HTR-8/SVneo (cell line): ENCODE results near the gene GRIA4.
"Not testable (repeated sequence)": the region's sequence is repeated elsewhere in the genome, so short reads cannot be mapped to it uniquely, and the experiment has no call there.

Experiments
- DNase-seq: peaks from one replicate; pipeline ENCODE4 v3.0.0; 2011; ENCODE audit warnings: low spot score, mixed read lengths; ENCODE audit not compliant: insufficient read length
- FAIRE-seq: peaks from 2 replicates; lab custom pipeline; 2011; peaks lifted over from hg19 to GRCh38; lab: Jason Lieb, UNC

The GRIA4 gene

GRCh38 chr11:105780781-105781525 is 171.1 kb downstream of the GRIA4 start:
- FAIRE-seq: no peak
- no peak for DNase-seq

- FAIRE-seq: no peak
- no peak for DNase-seq
Observed at GRCh38 chr11:105781807-105782206, 171.9 kb downstream of the GRIA4 start.

- no peak for FAIRE-seq
- no peak for DNase-seq
Observed at GRCh38 chr11:105783216-105783615, 173.3 kb downstream of the GRIA4 start.

GRCh38 chr11:105785850-105786249 is 176.0 kb downstream of the GRIA4 start:
- not testable (repeated sequence) for FAIRE-seq, DNase-seq

GRCh38 chr11:105786741-105787140 is 176.9 kb downstream of the GRIA4 start:
- FAIRE-seq (no peak), DNase-seq (no peak)

- FAIRE-seq: no peak
Observed at GRCh38 chr11:105789579-105790420, 179.9 kb downstream of the GRIA4 start.

GRCh38 chr11:105790840-105791239 is 181.0 kb downstream of the GRIA4 start:
- DNase-seq: no peak
- no peak for FAIRE-seq

More at GRCh38 chr11:105789579-105790420, 179.9 kb downstream of the GRIA4 start:
- DNase-seq: no peak

GRCh38 chr11:105793092-105793491 is 183.2 kb downstream of the GRIA4 start:
- FAIRE-seq (no peak), DNase-seq (no peak)

GRCh38 chr11:105799263-105799662 is 189.4 kb downstream of the GRIA4 start:
- DNase-seq: no peak
- no peak for FAIRE-seq

GRCh38 chr11:105799728-105800462 is 190.0 kb downstream of the GRIA4 start:
- DNase-seq (no peak), FAIRE-seq (no peak)

- FAIRE-seq: no peak
- DNase-seq: no peak
Observed at GRCh38 chr11:105802390-105802789, 192.5 kb downstream of the GRIA4 start.

GRCh38 chr11:105811242-105811641 is 201.4 kb downstream of the GRIA4 start:
- FAIRE-seq: no peak
- DNase-seq: no peak

- FAIRE-seq (no peak), DNase-seq (no peak)
Observed at GRCh38 chr11:105821372-105821771, 211.5 kb downstream of the GRIA4 start.

GRCh38 chr11:105821781-105822180 is 211.9 kb downstream of the GRIA4 start:
- DNase-seq: no peak
- FAIRE-seq: no peak

GRCh38 chr11:105823495-105824033 is 213.7 kb downstream of the GRIA4 start:
- FAIRE-seq (no peak), DNase-seq (no peak)

- DNase-seq: no peak
- no peak for FAIRE-seq
Observed at GRCh38 chr11:105824457-105825013, 214.7 kb downstream of the GRIA4 start.

- FAIRE-seq (no peak), DNase-seq (no peak)
Observed at GRCh38 chr11:105825141-105825540, 215.3 kb downstream of the GRIA4 start.

- DNase-seq: no peak
- no peak for FAIRE-seq
Observed at GRCh38 chr11:105827906-105828305, 218.0 kb downstream of the GRIA4 start.

GRCh38 chr11:105829084-105829483 is 219.2 kb downstream of the GRIA4 start:
- DNase-seq: no peak
- FAIRE-seq: no peak

- DNase-seq: no peak
- FAIRE-seq: no peak
Observed at GRCh38 chr11:105834461-105834860, 224.6 kb downstream of the GRIA4 start.
